Measurements from ENCODE around the gene KIF2C.
A peak's percentile ranks its signal among the peaks of the same experiment; 100 is the strongest.

The KIF2C gene

DNA sequence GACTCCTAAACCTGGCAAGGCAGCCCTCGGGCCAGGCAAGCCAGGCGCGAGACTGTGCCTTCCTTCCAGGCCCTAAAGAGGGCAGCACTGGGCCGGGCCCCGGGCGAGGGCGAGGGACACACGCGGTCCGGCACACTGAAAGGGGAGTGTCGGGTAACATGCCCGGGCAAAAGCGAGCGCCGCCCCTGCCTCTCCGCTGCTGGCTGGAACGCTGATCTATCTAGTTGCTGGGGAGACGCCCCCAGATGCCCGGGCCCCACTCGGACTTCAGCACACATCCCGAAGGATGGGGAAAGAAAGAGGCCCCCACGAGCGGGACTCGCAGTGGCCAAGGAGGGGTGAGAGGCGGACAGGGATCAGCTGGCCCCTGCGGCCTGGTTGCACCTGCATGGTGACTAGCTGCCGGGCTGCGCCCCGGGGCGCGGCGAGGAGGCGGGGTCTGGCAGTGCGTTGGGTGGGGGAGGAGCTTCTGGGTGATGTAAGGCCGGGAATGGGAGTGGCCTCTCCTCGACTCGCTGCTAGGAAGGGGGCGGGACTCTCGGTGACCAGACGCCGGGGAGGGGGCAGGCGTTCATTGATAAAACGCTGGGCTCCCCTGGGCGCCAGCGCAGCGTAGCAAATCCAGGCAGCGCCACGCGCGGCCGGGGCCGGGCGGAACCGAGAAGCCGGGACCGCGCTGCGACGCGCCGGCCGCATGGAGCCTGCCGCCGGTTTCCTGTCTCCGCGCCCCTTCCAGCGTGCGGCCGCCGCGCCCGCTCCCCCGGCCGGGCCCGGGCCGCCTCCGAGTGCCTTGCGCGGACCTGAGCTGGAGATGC, 60.3 kb downstream of the KIF2C start, which contains the start of gene PLK3:
TSS of gene PLK3 (plus strand) at position 608 of the 815 bp plus-strand sequence. CDS start at position 695, 87 bp downstream.
- Histone ChIP-seq H3K9me2 (ENCODE audit: low read depth, low read length) (no peaks in the 10 kb centered on the region), H3K4me3 (ENCODE audit: low read depth, low read length, poor library complexity, severe bottlenecking) (peak within 1 kb of the TSS; percentile 77), H4K20me1 (ENCODE audit: insufficient read depth, low read length) (no peaks in the 10 kb centered on the region), H3F3A (ENCODE audit: insufficient read depth, low read length) (no peaks in the 10 kb centered on the region), H3K4me2 (ENCODE audit: low read length) (peak within 1 kb of the TSS; percentile 96), H2AFZ (ENCODE audit: low read length) (no peak within 1 kb of the TSS), H3K27me3 (ENCODE audit: insufficient read depth, low read length) (no peaks in the 10 kb centered on the region), H3K9ac (ENCODE audit: low read length) (peak within 1 kb of the TSS; percentile 76), H3K9me3 (ENCODE audit: low read length) (no peaks in the 10 kb centered on the region), H3K79me2 (ENCODE audit: insufficient read depth, low read length) (no peaks in the 10 kb centered on the region), H3K36me3 (ENCODE audit: insufficient read depth, low read length) (peaks cover 11% of the 10 kb centered on the region; the same call in 1 of the 2 replicates), H3K27ac (ENCODE audit: low read depth, low read length, poor library complexity, severe bottlenecking) (peak within 1 kb of the TSS; percentile 73), H3K4me1 (ENCODE audit: insufficient read depth, low read length, severe bottlenecking) (peaks cover 27% of the 10 kb centered on the region)
- TF ChIP-seq, protein P1, sequence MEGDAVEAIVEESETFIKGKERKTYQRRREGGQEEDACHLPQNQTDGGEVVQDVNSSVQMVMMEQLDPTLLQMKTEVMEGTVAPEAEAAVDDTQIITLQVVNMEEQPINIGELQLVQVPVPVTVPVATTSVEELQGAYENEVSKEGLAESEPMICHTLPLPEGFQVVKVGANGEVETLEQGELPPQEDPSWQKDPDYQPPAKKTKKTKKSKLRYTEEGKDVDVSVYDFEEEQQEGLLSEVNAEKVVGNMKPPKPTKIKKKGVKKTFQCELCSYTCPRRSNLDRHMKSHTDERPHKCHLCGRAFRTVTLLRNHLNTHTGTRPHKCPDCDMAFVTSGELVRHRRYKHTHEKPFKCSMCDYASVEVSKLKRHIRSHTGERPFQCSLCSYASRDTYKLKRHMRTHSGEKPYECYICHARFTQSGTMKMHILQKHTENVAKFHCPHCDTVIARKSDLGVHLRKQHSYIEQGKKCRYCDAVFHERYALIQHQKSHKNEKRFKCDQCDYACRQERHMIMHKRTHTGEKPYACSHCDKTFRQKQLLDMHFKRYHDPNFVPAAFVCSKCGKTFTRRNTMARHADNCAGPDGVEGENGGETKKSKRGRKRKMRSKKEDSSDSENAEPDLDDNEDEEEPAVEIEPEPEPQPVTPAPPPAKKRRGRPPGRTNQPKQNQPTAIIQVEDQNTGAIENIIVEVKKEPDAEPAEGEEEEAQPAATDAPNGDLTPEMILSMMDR (IDR thresholded peaks at IDR 0.05; ENCODE audit: low read length), result peak; percentile 88
- no peak for TF ChIP-seq EZH2 (IDR thresholded peaks at IDR 0.05; ENCODE audit: borderline replicate concordance, low read length)

DNA sequence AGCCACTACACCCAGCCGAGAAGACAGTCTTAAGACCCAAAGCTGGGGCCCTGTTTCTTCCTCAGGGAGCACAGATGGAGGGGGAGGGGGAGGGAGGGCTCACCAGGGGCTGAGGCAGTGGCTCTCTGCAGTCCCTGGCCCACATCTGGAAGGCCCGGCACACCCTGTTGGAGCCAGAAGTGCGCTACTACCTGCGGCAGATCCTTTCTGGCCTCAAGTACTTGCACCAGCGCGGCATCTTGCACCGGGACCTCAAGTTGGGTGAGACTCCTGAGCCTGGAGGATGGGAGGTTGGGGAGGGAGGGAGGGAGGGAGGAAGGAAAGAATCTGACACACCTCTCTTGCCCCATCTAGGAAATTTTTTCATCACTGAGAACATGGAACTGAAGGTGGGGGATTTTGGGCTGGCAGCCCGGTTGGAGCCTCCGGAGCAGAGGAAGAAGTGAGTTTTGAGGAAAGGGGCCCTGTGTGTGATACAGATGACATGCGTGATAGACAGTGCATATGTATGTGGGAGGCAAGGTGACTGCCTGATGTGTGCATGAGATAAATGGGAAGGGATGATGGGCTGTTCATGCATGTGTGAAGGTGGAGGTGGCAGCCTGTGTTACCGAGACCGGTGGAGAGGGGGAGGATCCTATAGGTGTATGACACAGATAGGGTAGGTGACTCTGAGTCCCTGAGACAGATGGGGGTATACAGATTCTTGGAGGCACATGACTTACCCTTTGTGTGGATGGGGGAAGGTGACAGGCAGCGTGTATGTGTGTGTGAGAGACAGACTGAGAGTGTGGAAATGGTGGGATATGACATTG, 62.1 kb downstream of the KIF2C start:
- Histone ChIP-seq H3K27me3 (ENCODE audit: insufficient read depth, low read length) (no peaks in the 10 kb centered on the region), H3K4me1 (ENCODE audit: insufficient read depth, low read length, severe bottlenecking) (peaks cover 27% of the 10 kb centered on the region), H3F3A (ENCODE audit: insufficient read depth, low read length) (no peaks in the 10 kb centered on the region), H3K4me2 (ENCODE audit: low read length) (peak overlapping the region; percentile 96), H3K27ac (ENCODE audit: low read depth, low read length, poor library complexity, severe bottlenecking) (no peak overlapping the region), H2AFZ (ENCODE audit: low read length) (no peak overlapping the region), H3K9me3 (ENCODE audit: low read length) (no peaks in the 10 kb centered on the region), H3K79me2 (ENCODE audit: insufficient read depth, low read length) (no peaks in the 10 kb centered on the region), H4K20me1 (ENCODE audit: insufficient read depth, low read length) (no peaks in the 10 kb centered on the region), H3K9ac (ENCODE audit: low read length) (no peak overlapping the region; the same call in 1 of the 2 replicates), H3K9me2 (ENCODE audit: low read depth, low read length) (no peaks in the 10 kb centered on the region), H3K4me3 (ENCODE audit: low read depth, low read length, poor library complexity, severe bottlenecking) (peak overlapping the region; percentile 77), H3K36me3 (ENCODE audit: insufficient read depth, low read length) (peaks cover 16% of the 10 kb centered on the region; the same call in 1 of the 2 replicates)
- TF ChIP-seq, protein P1 (IDR thresholded peaks at IDR 0.05; ENCODE audit: low read length), result no peak
- TF ChIP-seq EZH2 (IDR thresholded peaks at IDR 0.05; ENCODE audit: borderline replicate concordance, low read length), result no peak

DNA sequence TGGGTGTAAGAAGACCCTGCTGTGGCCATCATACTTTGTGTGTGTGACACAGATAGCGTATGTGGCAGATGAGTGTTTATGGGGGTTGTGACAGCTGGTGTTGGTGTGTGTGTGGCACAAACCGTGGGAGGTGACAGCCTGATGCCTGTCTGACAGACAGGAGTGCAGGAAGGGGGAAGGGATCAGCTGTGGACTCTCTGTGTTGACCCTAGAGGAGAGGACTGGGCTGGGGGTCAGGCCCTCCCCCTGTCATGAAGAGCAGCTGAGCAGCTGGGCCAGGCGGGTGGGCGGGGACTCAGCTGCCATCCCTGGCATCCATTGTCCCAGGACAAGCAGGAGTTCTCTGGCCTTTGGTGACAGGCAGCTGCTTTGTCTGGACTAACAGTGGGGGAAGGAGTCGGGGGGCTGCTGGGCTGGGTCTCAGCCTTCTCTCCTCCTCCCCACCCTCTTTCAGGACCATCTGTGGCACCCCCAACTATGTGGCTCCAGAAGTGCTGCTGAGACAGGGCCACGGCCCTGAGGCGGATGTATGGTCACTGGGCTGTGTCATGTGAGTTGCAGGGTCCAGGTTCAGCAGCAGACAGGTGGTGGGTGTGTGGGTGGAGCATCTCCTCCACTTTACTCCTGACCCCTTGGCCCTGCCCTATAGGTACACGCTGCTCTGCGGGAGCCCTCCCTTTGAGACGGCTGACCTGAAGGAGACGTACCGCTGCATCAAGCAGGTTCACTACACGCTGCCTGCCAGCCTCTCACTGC, 62.8 kb downstream of the KIF2C start:
- no peak overlapping the region for H3K27ac ChIP-seq (ENCODE audit: low read depth, low read length, poor library complexity, severe bottlenecking)
- H3K4me3 ChIP-seq (ENCODE audit: low read depth, low read length, poor library complexity, severe bottlenecking), result peak overlapping the region; percentile 77
- H3K27me3 ChIP-seq (ENCODE audit: insufficient read depth, low read length), result no peaks in the 10 kb centered on the region
- H3K36me3 ChIP-seq (ENCODE audit: insufficient read depth, low read length), result peaks cover 16% of the 10 kb centered on the region; the same call in 1 of the 2 replicates
- no peaks in the 10 kb centered on the region for H4K20me1 ChIP-seq (ENCODE audit: insufficient read depth, low read length)
- H3K4me2 ChIP-seq (ENCODE audit: low read length), result peak overlapping the region; percentile 96
- peaks cover 33% of the 10 kb centered on the region for H3K4me1 ChIP-seq (ENCODE audit: insufficient read depth, low read length, severe bottlenecking)
- no peaks in the 10 kb centered on the region for H3K9me3 ChIP-seq (ENCODE audit: low read length)
- H3K9me2 ChIP-seq (ENCODE audit: low read depth, low read length), result no peaks in the 10 kb centered on the region
- no peaks in the 10 kb centered on the region for H3K79me2 ChIP-seq (ENCODE audit: insufficient read depth, low read length)
- no peak overlapping the region for H2AFZ ChIP-seq (ENCODE audit: low read length)
- no peak overlapping the region; the same call in 1 of the 2 replicates for H3K9ac ChIP-seq (ENCODE audit: low read length)
- no peaks in the 10 kb centered on the region for H3F3A ChIP-seq (ENCODE audit: insufficient read depth, low read length)
- no peak for TF ChIP-seq EZH2 (IDR thresholded peaks at IDR 0.05; ENCODE audit: borderline replicate concordance, low read length)
- TF ChIP-seq, protein P1 (IDR thresholded peaks at IDR 0.05; ENCODE audit: low read length), result no peak
